ENCODE results near the gene MAGOH.

DNA sequence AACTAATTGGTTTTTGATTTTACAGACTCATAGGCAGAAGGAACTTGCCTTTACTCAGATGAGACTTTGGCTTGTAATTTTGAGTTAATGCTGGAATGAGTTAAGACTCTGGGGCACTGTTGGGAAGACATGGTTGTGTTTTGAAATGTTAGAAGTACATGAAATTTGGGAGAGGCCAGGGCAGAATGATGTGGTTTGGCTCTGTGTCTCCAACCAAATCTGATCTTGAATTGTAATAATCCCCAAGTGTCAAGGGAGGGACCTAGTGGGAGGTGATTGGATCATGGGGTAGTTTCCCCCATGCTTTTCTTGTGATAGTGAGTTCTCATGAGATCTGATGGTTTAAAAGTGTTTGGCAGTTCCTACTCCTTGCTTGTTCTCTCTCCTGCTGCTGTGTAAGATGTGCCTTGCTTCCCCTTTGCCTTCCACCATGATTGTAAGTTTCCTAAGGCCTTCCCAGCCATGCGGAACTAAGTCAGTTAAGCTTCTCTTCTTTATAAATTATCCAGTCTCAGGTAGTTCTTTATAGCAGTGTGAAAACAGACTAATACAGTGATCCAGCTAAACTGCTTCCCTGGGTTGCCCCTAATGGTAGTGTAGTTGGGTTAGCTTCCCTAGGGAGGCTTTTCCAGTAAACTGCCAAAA is 31.5 kb downstream of the MAGOH start:
- TF ChIP-seq CHD2 (IDR thresholded peaks at IDR 0.05; ENCODE audit: low read length, partially characterized antibody) (no peak), NRF1 (IDR thresholded peaks at IDR 0.05; ENCODE audit: low read depth, low read length) (no peak), GATA2 (CRISPR knock-in tag; IDR thresholded peaks at IDR 0.05) (no peak), TCF12 (IDR thresholded peaks at IDR 0.05) (no peak), SIN3A (IDR thresholded peaks at IDR 0.05; ENCODE audit: borderline replicate concordance, low read depth, low read length) (no peak), RXRA (IDR thresholded peaks at IDR 0.05; ENCODE audit: borderline replicate concordance, low read depth) (no peak), MXI1 (IDR thresholded peaks at IDR 0.05; ENCODE audit: low read depth, low read length) (no peak), FOXJ3 (CRISPR knock-in tag; IDR thresholded peaks at IDR 0.05) (no peak)
- TF ChIP-seq, protein P1, sequence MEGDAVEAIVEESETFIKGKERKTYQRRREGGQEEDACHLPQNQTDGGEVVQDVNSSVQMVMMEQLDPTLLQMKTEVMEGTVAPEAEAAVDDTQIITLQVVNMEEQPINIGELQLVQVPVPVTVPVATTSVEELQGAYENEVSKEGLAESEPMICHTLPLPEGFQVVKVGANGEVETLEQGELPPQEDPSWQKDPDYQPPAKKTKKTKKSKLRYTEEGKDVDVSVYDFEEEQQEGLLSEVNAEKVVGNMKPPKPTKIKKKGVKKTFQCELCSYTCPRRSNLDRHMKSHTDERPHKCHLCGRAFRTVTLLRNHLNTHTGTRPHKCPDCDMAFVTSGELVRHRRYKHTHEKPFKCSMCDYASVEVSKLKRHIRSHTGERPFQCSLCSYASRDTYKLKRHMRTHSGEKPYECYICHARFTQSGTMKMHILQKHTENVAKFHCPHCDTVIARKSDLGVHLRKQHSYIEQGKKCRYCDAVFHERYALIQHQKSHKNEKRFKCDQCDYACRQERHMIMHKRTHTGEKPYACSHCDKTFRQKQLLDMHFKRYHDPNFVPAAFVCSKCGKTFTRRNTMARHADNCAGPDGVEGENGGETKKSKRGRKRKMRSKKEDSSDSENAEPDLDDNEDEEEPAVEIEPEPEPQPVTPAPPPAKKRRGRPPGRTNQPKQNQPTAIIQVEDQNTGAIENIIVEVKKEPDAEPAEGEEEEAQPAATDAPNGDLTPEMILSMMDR (IDR thresholded peaks at IDR 0.05), result no peak
- TF ChIP-seq, protein P2, sequence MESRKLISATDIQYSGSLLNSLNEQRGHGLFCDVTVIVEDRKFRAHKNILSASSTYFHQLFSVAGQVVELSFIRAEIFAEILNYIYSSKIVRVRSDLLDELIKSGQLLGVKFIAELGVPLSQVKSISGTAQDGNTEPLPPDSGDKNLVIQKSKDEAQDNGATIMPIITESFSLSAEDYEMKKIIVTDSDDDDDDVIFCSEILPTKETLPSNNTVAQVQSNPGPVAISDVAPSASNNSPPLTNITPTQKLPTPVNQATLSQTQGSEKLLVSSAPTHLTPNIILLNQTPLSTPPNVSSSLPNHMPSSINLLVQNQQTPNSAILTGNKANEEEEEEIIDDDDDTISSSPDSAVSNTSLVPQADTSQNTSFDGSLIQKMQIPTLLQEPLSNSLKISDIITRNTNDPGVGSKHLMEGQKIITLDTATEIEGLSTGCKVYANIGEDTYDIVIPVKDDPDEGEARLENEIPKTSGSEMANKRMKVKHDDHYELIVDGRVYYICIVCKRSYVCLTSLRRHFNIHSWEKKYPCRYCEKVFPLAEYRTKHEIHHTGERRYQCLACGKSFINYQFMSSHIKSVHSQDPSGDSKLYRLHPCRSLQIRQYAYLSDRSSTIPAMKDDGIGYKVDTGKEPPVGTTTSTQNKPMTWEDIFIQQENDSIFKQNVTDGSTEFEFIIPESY (IDR thresholded peaks at IDR 0.05; ENCODE audit: borderline replicate concordance, low read depth), result no peak
- TF ChIP-seq, protein P3, sequence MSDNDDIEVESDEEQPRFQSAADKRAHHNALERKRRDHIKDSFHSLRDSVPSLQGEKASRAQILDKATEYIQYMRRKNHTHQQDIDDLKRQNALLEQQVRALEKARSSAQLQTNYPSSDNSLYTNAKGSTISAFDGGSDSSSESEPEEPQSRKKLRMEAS (IDR thresholded peaks at IDR 0.05; ENCODE audit: low read depth), result no peak
- TF ChIP-seq, protein P4, sequence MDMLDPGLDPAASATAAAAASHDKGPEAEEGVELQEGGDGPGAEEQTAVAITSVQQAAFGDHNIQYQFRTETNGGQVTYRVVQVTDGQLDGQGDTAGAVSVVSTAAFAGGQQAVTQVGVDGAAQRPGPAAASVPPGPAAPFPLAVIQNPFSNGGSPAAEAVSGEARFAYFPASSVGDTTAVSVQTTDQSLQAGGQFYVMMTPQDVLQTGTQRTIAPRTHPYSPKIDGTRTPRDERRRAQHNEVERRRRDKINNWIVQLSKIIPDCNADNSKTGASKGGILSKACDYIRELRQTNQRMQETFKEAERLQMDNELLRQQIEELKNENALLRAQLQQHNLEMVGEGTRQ (IDR thresholded peaks at IDR 0.05; ENCODE audit: borderline replicate concordance, low read depth, low read length), result no peak
